Measurements from ENCODE around the gene DPP6.

GRCh38 chr7:154864523-154864891 lies 812.3 kb downstream of the DPP6 start:
- TF ChIP-seq CTCF (conservative IDR thresholded peaks at IDR 0.05; ENCODE audit: low read depth in 2 of 2) = no peak
- no peak for TF ChIP-seq CREB1 (CRISPR knock-in tag; IDR thresholded peaks at IDR 0.05; ENCODE audit: low read depth)
- TF ChIP-seq, protein P1, sequence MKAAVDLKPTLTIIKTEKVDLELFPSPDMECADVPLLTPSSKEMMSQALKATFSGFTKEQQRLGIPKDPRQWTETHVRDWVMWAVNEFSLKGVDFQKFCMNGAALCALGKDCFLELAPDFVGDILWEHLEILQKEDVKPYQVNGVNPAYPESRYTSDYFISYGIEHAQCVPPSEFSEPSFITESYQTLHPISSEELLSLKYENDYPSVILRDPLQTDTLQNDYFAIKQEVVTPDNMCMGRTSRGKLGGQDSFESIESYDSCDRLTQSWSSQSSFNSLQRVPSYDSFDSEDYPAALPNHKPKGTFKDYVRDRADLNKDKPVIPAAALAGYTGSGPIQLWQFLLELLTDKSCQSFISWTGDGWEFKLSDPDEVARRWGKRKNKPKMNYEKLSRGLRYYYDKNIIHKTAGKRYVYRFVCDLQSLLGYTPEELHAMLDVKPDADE (IDR thresholded peaks at IDR 0.05) = no peak
- no peak for TF ChIP-seq NANOG (IDR thresholded peaks at IDR 0.05; ENCODE audit: borderline replicate concordance)
- TF ChIP-seq EZH2phosphoT487 (IDR thresholded peaks at IDR 0.05; ENCODE audit: unreplicated experiment) = no peak
- TF ChIP-seq POLR2AphosphoS5 (IDR thresholded peaks at IDR 0.05; ENCODE audit: low read depth) = no peak
